ENCODE data around the gene ASIC5. TPM values are rescaled to one million over a fixed set of nuclear protein-coding genes. Genes with fewer than 3 reads are reported as not detected.
A peak's percentile ranks its signal among the peaks of the same experiment; 100 is the strongest.

Gene ASIC5
- total and polyA plus RNA-seq, 2 donors (not counting 1 experiment from before 2014, with no cell fraction given), result not detected

- Histone ChIP-seq H3K4me3 (replicated peaks in 1 of 4; ENCODE audit: control extremely low read depth in 1 of 4, insufficient read depth in 1 of 4, low read depth in 3 of 4, low read length in 4 of 4) (no peak overlapping the region), H3K27ac (ENCODE audit: insufficient read depth, low read length) (no peak overlapping the region), H3K9me3 (ENCODE audit: control insufficient read depth, insufficient read depth, low read depth, low read length) (no peaks in the 10 kb centered on the region), H3K4me2 (ENCODE audit: extremely low read depth, insufficient read depth, low read length) (no peak overlapping the region), H3K9ac (ENCODE audit: insufficient read depth, low read length) (no peak overlapping the region), H4K20me1 (ENCODE audit: control insufficient read depth, extremely low read depth, insufficient read depth, low read length) (no peaks in the 10 kb centered on the region), H3K79me2 (ENCODE audit: control insufficient read depth, insufficient read depth, low read length) (no peaks in the 10 kb centered on the region), H3K36me3 (ENCODE audit: control insufficient read depth, insufficient read depth, low read length) (no peaks in the 10 kb centered on the region), H3K27me3 (ENCODE audit: control insufficient read depth, insufficient read depth, low read length) (no peaks in the 10 kb centered on the region), H2AFZ (ENCODE audit: low read length) (no peak overlapping the region), H3K4me1 (ENCODE audit: control insufficient read depth, extremely low read depth, insufficient read depth, low read length) (no peaks in the 10 kb centered on the region)
- TF ChIP-seq EZH2 (IDR thresholded peaks at IDR 0.05; ENCODE audit: low read length, missing control alignments), result no peak
- no peak for TF ChIP-seq CTCF (conservative IDR thresholded peaks at IDR 0.05 in 1 of 2, IDR thresholded peaks at IDR 0.05 in 1 of 2; ENCODE audit: low read depth in 1 of 2, low read length in 2 of 2)
- DNase-seq (ENCODE audit: low read depth in 2 of 2), result no peak
Measured at GRCh38 chr4:155837203-155837796, 28.8 kb downstream of the ASIC5 start.

- TF ChIP-seq EZH2 (IDR thresholded peaks at IDR 0.05; ENCODE audit: low read length, missing control alignments), result no peak
- no peak for TF ChIP-seq CTCF (conservative IDR thresholded peaks at IDR 0.05 in 1 of 2, IDR thresholded peaks at IDR 0.05 in 1 of 2; ENCODE audit: low read depth in 1 of 2, low read length in 2 of 2)
- no peaks in the 10 kb centered on the region for H3K36me3 ChIP-seq (ENCODE audit: control insufficient read depth, insufficient read depth, low read length)
- H3K4me1 ChIP-seq (ENCODE audit: control insufficient read depth, extremely low read depth, insufficient read depth, low read length), result no peaks in the 10 kb centered on the region
- H3K27me3 ChIP-seq (ENCODE audit: control insufficient read depth, insufficient read depth, low read length), result no peaks in the 10 kb centered on the region
- H3K9me3 ChIP-seq (ENCODE audit: control insufficient read depth, insufficient read depth, low read depth, low read length), result no peaks in the 10 kb centered on the region
- H3K79me2 ChIP-seq (ENCODE audit: control insufficient read depth, insufficient read depth, low read length), result no peaks in the 10 kb centered on the region
- DNase-seq (ENCODE audit: low read depth in 2 of 2), result no peak
- no peak overlapping the region for H2AFZ ChIP-seq (ENCODE audit: low read length)
- H4K20me1 ChIP-seq (ENCODE audit: control insufficient read depth, extremely low read depth, insufficient read depth, low read length), result no peaks in the 10 kb centered on the region
- H3K9ac ChIP-seq (ENCODE audit: insufficient read depth, low read length), result no peak overlapping the region
- H3K27ac ChIP-seq (ENCODE audit: insufficient read depth, low read length), result no peak overlapping the region
- no peak overlapping the region for H3K4me3 ChIP-seq (replicated peaks in 1 of 4; ENCODE audit: control extremely low read depth in 1 of 4, insufficient read depth in 1 of 4, low read depth in 3 of 4, low read length in 4 of 4)
- no peak overlapping the region for H3K4me2 ChIP-seq (ENCODE audit: extremely low read depth, insufficient read depth, low read length)
Measured at GRCh38 chr4:155832664-155833063, 33.4 kb downstream of the ASIC5 start.

GRCh38 chr4:155828628-155829027 lies 37.4 kb downstream of the ASIC5 start:
- H3K4me1 ChIP-seq (ENCODE audit: control insufficient read depth, extremely low read depth, insufficient read depth, low read length), result no peaks in the 10 kb centered on the region
- no peak overlapping the region for H2AFZ ChIP-seq (ENCODE audit: low read length)
- peak; percentile 11 to 73 for DNase-seq (ENCODE audit: low read depth in 2 of 2)
- no peaks in the 10 kb centered on the region for H4K20me1 ChIP-seq (ENCODE audit: control insufficient read depth, extremely low read depth, insufficient read depth, low read length)
- no peaks in the 10 kb centered on the region for H3K9me3 ChIP-seq (ENCODE audit: control insufficient read depth, insufficient read depth, low read depth, low read length)
- no peaks in the 10 kb centered on the region for H3K36me3 ChIP-seq (ENCODE audit: control insufficient read depth, insufficient read depth, low read length)
- H3K4me3 ChIP-seq (replicated peaks in 1 of 4; ENCODE audit: control extremely low read depth in 1 of 4, insufficient read depth in 1 of 4, low read depth in 3 of 4, low read length in 4 of 4), result no peak overlapping the region
- TF ChIP-seq EZH2 (IDR thresholded peaks at IDR 0.05; ENCODE audit: low read length, missing control alignments) (no peak), CTCF (conservative IDR thresholded peaks at IDR 0.05 in 1 of 2, IDR thresholded peaks at IDR 0.05 in 1 of 2; ENCODE audit: low read depth in 1 of 2, low read length in 2 of 2) (no peak)
- no peak overlapping the region for H3K27ac ChIP-seq (ENCODE audit: insufficient read depth, low read length)
- H3K9ac ChIP-seq (ENCODE audit: insufficient read depth, low read length), result no peak overlapping the region
- H3K79me2 ChIP-seq (ENCODE audit: control insufficient read depth, insufficient read depth, low read length), result no peaks in the 10 kb centered on the region
- H3K4me2 ChIP-seq (ENCODE audit: extremely low read depth, insufficient read depth, low read length), result no peak overlapping the region
- H3K27me3 ChIP-seq (ENCODE audit: control insufficient read depth, insufficient read depth, low read length), result no peaks in the 10 kb centered on the region

Data from fibroblast of lung (primary cell).